Cerebellar cortex (tissue), 1 donor: ENCODE results near the gene CKAP5.
A peak's percentile ranks its signal among the peaks of the same experiment; 100 is the strongest.
"Not testable (repeated sequence)": the region's sequence is repeated elsewhere in the genome, so short reads cannot be mapped to it uniquely, and the experiment has no call there.

Experiments used
- DNase-seq: peaks from one replicate; pipeline ENCODE4 v3.0.0-alpha.2; 2015; ENCODE audit warnings: low spot score

Gene CKAP5

DNA sequence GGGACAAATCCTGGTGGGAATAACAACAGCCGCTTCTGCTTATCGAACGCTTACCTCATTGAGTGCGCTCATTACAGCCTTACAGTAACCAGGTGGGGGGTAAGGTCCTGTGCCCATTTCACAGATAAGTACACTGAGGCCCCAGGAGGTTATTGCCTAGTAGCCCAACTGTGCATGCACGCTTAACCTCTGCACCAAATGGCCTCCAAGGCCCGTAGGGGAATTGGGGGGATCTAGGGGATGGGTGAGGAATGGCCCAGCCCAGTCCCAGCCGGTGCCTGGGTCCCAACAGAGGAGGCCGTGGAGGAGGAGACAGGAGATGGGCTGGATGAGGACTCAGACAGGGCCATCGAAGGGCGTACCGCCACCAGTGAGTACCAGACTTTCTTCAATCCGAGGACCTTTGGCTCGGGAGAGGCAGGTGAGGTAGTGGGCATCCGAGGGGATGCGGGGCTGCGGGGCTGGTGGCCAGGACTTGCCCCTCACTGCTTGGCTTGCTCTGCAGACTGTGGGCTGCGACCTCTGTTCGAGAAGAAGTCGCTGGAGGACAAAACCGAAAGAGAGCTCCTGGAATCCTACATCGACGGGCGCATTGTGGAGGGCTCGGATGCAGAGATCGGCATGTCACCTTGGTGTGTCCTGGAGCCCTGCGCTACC lies 119.7 kb downstream of the CKAP5 start:
- DNase-seq: no peak

DNA sequence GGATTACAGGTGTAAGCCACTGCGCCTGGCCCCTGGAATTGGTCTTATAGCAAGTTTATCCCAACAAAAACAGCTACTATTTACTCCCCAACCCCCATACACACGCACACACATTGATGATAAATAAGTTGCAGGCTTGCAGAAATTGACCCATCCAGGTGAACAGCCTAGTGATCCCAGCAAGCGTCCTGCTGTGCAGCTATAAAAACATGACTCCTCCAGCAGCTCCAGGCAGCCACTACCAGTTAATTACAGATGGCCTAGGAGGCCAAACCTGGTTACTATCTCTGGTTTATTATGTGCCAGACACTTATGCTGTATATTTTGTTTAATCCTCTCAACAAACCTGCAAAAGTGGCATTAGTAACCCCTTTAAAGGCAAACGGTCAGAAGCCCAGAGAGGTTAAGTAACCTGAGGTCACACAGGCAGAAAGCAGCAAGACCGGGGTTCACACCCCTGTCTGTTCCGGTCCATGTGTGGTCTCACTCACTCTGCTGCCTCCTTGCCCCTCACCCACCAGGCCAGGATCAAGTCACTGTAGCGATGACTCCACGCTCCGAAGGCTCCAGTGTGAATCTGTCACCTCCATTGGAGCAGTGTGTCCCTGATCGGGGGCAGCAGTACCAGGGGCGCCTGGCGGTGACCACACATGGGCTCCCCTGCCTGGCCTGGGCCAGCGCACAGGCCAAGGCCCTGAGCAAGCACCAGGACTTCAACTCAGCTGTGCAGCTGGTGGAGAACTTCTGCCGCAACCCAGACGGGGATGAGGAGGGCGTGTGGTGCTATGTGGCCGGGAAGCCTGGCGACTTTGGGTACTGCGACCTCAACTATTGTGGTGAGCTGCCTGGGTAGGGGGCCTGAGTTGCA lies 120.5 kb downstream of the CKAP5 start:
- DNase-seq: no peak

DNA sequence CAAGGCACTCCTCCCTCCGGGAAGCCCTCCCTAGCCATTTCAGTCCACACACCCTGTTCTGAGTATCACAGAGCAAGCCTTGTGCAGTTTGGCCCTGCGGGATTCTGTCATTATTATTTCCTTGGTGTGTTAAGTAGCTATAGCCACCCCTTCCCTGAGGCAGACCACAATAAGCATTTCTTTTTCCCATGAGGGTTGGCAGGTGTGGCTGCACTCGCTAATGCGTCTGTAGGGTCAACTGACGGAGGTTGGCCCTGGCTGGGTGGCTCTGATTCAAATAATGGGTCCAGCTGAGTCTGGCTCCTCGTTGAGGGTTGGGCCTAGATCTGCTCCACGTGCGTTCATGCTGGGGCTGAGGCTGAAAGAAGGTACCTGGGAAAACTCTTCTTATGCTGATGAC lies 122.0 kb downstream of the CKAP5 start:
- no peak for DNase-seq

DNA sequence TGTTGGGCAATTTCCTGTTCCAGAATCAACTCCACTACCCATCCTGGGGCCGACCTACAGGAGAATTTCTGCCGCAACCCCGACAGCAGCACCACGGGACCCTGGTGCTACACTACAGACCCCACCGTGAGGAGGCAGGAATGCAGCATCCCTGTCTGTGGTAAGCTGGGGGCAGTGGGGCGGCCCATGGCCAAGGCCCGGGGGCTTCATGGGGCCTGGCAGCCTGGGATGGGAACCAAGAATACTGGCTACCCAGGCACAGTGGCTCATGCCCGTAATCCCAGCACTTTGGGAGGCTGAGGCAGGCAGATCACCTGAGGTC lies 122.8 kb downstream of the CKAP5 start:
- DNase-seq: no peak

DNA sequence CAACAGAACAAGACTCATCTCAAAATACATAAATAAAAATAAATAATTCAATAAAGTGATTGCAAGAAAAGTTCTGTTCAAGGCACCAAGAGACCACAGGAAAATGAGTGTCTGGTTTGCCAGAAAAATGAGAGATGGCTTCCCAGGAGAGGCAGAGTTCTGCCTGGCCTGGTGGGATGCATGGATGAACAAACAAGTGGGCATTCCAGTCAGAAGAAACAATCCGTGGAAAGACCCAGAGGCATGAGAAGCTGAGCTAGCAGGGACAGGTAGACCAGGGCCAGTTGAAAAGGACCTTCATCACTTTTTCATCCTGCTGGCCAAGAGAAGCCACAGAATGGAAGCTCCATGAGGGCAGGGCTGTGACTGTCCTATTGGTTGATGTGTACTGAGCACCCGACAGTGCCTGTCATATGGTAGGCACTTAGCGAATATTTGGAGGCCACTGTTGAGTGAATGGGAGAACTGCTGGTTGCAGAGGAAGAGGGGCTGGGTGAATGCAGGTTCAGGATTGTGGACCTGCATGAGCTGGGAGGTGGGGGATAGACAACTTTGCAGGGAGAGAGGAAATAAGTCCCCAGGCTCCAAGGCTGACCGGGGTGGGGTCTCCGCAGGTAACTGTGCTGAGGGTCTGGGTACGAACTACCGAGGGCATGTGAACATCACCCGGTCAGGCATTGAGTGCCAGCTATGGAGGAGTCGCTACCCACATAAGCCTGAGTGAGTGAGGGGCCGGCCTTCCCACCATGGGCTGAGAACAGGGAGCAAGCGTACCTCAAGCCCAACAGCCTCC lies 123.3 kb downstream of the CKAP5 start:
- no peak for DNase-seq

DNA sequence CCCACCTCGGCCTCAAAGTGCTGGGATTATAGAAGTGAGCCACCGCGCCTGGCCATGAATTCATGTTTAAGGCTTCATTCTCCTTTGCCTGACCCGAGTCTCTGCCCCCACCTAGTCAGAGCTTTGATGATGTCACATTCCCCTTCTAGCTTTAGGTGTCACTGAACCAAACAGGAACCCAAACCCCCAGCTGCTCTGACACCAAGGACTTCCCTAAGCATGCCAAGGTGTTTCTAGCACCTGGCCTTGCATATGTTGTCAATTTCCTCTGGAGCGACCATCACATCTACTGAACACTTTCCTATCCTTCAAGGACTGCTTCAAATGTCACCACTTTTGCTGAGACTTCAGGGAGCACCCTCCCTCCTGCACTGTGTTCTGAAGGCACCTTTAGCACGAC lies 124.8 kb downstream of the CKAP5 start:
- no peak for DNase-seq

DNA sequence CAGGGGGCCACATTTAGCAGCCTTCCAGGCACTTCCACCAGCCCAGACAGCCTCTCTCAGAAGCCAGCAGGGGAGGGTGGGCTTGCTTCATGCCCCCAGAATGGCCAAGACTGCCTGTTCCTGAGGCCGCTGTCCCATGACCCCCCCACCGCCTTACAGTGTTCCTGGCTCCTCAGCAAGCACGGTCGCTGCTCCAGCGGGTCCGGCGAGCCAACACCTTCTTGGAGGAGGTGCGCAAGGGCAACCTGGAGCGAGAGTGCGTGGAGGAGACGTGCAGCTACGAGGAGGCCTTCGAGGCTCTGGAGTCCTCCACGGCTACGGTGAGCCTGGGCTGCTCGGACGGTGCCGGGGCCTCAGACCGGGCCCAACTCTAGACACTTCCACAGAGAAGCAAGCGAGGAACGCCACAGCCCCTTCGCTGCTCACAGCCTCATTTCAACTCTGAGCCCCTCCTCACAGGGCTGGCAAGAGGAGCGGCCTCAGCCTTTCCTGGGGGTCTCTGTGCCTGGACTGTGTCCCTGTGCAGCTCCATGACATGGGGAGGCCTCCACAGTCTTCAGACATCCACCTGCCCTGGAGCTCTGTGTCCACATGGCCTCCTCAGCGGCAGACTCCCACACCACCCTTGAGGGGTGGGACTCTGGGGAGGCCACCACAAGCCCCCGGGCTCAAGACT lies 126.4 kb downstream of the CKAP5 start:
- no peak for DNase-seq

DNA sequence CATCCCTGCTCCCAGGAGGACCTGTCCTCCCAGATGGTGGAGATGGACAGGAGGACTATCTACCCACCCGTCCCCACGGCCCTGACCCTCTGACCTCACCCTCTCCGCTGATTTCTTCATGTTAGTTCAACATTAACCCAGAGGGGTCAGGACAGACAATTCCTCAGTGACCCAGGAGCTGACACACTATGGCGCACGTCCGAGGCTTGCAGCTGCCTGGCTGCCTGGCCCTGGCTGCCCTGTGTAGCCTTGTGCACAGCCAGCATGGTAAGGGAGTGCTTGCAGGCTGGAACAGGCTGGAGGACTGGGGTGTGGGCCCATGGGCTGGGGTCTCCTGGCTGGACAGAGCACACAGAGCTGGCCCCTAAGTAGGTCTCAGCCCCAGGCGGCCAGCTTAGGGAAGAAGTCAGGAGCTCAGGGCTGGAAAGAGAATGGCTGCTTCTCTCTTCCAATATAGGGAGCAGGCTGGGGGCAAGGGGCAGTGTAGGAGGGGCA lies 127.0 kb downstream of the CKAP5 start, which contains the start of gene F2:
Gene F2, plus strand, starts transcription at position 166 of the 495 bp plus-strand sequence. Its CDS starts 23 bp downstream, at position 189.
- DNase-seq: no peak

DNA sequence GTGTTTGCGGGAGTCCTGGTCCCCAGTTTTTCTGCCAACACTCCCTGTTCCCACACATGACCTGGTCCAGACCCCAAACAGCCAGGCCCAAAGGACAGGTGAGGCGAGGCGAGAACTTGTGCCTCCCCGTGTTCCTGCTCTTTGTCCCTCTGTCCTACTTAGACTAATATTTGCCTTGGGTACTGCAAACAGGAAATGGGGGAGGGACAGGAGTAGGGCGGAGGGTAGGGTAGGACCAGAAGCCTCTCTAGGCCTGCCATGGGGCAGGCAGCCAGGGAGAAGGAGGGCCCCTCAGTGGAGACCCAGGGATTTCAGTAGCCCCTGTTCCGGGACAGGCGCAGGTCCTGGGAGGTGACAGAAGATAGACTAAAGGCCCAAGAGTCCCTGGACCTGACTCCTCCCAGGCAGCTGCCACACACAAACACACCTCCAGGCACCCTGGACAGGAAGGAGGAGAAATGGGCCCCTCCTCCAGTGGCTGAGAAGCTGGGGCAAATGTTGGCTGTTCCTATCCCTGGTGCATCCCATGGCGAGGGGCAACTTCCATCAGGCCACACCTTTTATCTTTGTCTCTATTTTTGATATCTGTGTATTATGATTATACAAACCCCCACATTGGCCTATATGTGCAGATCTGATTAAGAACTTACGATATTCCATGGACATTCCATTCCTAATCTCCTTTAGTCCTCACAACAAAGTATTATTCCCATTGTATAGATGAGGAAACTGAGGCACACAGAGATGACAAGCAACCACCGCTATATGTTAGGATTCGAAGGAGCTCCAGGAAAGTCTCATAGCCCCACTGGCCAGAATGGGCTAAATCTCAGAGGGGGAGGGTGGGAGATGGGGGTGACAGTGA lies 127.7 kb downstream of the CKAP5 start:
- no peak for DNase-seq

DNA sequence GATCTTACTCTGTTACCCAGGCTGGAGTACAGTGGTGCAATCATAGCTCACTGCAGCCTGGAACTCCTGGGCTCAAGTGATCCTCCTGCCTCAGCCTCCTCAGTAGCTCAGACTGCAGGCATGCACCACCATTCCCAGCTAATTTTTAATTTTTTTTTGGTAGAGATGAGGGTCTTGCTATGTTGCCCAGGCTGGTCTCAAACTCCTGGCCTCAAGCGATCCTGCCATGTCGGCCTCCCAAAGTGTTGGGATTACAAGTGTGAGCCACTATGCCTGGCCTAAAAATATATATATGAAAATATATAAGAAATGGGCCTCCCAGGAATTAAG lies 128.3 kb downstream of the CKAP5 start:
- not testable (repeated sequence) for DNase-seq

DNA sequence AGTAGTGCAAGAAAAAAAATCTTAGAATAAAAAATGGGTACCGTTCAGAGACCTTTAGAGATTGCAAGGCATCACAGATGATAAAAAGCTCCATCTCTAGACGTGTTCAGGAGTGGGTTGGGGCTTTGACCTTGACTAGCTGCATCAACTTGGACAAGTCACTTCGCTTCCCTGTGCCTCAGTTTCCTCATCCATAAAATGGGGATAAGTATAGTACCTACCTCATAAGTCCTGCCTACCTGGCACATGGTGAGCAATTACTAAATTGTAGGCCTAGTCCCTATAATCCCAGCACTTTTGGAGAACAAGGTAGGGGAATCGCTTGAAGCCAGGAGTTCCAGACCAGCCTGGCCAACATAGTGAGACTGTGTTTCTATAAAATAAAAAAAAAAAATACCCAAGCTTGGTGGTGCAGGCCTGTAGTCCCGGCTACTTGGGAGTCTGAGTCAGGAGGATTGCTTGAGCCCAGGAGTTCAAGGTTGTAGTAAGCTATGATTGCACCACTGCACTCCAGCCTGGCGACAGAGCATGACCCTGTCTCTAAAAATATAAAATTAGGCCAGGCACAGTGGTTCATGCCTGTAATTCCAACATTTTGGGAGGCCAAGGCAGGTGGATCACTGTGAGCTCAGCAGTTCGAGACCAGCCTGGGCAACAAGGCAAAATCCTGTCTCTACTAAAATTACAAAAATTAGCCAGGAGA lies 133.1 kb downstream of the CKAP5 start:
- no peak for DNase-seq

DNA sequence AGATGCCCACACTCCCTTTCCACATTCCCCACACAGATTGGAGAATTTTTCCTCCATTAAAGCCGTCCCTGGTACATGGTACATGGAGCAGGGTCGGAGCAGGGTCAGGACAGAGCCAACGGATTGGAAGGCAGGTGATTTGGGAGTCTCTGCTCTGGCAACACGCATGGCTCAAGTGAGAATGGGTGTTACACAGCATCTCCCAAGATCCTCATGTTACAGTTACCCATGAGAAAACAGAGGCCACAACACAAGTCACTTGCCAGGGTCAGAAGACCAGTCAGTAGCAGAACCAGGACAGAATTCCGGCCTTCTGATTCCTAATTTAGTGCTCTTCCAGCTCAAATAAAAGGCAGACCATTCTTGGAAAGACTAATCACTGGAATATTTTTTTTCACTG lies 134.8 kb downstream of the CKAP5 start:
- DNase-seq: no peak

DNA sequence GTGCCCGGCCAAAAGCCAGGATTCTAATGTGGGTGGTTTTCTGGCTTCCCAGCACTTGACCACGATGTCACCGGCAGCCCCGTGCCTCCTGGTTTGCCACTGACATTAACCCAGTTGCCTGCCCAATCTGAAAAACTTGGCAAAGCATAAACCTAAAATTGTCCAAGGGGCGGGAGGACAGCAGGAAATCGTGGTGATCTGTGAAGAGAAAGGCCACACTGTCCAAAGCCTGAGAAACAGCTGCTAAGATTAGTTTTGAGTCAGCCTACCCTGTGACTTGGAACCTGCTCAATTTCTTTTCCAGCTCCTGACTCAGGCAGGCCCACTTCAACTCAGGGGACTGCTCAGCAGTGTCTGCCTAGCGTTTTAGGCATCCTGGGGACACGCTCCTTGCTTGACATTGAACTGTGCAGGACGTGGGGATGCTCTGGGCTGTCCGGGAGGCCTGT lies 135.2 kb downstream of the CKAP5 start:
- DNase-seq: peak; percentile 16

DNA sequence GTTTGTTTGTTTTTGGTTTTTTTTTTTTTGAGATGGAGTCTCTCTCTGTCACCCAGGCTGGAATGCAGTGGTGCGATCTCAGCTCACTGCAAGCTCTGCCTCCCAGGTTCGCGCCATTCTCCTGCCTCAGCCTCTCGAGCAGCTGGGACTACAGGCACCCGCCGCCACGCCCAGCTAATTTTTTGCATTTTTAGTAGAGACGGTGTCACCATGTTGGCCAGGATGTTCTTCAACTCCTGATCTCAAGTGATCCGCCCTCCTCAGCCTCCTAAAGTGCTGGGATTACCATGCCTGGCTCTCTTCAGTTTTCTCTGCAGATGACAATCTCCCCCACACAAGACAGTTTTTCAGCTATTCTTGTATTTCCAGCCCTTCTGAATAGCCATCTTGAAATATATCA lies 136.7 kb downstream of the CKAP5 start:
- not testable (repeated sequence) for DNase-seq

DNA sequence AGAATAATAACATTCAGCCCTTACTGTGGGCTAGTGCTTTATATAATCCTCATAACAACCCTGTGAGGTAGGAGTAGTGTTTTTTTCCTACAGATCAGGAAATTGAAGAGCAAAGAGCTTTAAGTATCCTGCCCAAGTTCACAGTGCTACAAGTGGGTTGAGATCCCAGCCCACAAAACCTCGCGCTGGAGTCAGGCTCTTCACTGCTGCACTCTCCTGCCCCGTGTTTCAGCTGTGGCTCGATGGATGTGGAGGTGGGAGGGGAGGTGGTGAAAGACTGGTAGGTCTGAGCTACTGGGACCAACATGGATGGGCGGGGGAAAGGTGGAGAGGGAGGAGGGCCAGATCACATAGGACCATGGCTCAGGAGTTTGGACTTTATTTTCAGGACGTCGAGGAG lies 139.2 kb downstream of the CKAP5 start:
- no peak for DNase-seq

DNA sequence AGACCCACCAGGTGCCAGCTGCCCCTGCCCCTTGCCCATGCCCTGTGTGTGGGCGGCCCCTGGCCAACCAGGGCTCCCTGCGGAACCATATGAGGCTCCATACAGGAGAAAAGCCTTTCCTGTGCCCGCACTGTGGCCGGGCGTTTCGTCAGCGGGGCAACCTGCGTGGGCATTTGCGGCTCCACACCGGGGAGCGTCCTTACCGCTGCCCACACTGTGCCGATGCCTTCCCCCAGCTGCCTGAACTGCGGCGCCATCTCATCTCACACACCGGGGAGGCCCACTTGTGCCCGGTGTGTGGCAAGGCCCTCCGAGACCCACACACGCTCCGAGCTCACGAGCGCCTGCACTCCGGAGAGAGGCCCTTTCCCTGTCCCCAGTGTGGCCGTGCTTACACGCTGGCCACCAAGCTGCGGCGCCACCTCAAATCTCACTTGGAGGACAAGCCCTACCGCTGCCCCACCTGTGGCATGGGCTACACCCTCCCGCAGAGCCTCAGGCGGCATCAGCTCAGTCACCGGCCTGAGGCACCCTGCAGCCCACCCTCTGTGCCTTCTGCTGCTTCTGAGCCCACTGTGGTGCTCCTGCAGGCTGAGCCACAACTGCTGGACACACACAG lies 140.9 kb downstream of the CKAP5 start:
- no peak for DNase-seq

DNA sequence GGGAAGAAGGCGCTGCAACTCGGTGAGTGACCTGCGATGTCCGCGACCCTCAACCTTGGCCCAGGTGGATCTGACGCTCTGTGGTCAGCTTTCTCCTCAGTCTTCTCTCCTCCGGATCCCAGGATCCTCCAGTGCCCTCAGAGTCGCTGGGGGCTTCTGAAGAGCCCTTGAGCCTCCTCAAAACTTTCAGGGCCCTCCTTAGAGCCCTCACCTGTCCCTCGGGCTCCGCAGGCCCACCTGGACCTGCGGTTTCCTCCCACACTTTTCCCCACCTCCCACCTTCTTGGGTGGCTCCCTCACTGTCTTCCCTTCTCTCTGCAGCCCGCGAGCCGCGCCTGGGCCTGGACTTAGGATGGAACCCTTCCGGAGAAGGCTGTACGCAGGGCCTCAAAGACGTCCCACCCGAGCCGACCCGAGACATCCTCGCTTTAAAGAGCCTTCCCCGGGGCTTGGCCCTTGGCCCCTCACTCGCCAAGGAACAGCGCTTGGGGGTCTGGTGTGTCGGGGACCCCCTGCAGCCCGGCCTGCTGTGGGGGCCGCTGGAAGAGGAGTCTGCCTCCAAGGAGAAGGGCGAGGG lies 144.9 kb downstream of the CKAP5 start:
- DNase-seq: no peak

DNA sequence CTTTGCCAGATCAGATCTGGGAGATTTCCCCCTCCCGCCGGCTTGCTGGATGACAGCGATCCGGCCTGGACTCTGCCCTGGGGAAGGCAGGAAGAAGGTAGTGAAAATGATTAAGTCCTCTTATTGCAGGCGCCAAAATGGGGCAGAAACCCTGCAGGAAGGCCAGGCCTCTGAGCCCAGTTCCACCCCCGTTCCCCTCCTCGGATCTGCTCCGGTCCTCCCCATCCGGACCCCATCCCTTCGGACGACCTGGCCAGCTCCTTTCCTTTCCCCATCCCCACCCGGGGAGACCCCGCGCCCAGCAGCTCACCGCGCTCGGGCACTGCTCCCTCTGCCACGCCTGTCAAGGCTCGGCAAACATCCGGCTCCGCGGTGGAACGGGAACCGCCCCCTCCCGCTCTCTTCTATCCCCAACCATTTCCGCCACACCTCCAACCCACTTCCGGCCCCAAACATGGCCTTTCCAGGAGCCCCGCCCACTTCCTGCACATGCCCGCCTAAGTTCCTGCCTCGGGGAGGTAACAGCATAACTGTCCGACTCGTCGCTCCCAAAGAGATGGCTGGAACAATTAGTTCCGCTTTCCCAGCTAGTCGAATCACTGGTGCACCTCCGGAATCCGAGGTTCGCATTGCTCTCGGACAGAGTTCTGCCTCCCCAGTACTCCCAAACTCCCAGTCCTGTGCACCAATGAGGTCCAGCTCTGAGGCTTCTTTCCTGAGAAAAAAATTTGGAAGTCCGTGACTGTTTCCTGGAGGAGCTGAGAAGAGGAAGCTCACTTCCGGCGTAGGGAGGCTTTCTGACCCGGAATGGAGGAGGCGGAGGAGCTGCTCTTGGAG lies 145.6 kb downstream of the CKAP5 start, which contains the start of the genes ARHGAP1 and ZNF408:
Gene ARHGAP1, minus strand, starts transcription at position 379 of the 837 bp plus-strand sequence. CDS start 4,512 bp downstream, outside the sequence.
Gene ZNF408, plus strand, starts transcription at position 791 of the 837 bp plus-strand sequence. Its CDS starts 17 bp downstream, at position 808.
- DNase-seq: peak; percentile 99
